Adrenal gland (tissue), 5 donors: ENCODE data around the gene GMFB.

Experiments
- POLR2A ChIP-seq, 2 donors: fragments of 450-650 bp; IDR thresholded peaks; one replicate each; pipeline ENCODE4 v1.6.1; 2017; ENCODE audit warnings: antibody characterized with exemption in 2 of 2, mild to moderate bottlenecking in 2 of 2, moderate library complexity in 1 of 2
- TF ChIP-seq, protein P1 (sequence below), 6 experiments: fragments of 450-650 bp in 4 of 6; fragments of 200-600 bp in 2 of 6; sonication (generic) in 1 of 6; IDR thresholded peaks; 1 replicate in 5 of 6; 2 replicates in 1 of 6; pipeline versions ENCODE4 v1.5.1 to v1.8.0; 2016 to 2021; ENCODE audit warnings: antibody characterized with exemption in 6 of 6, mild to moderate bottlenecking in 2 of 6, moderate library complexity in 1 of 6
- donor health status: DM: no; HTN: no; CAD: no.

DNA sequence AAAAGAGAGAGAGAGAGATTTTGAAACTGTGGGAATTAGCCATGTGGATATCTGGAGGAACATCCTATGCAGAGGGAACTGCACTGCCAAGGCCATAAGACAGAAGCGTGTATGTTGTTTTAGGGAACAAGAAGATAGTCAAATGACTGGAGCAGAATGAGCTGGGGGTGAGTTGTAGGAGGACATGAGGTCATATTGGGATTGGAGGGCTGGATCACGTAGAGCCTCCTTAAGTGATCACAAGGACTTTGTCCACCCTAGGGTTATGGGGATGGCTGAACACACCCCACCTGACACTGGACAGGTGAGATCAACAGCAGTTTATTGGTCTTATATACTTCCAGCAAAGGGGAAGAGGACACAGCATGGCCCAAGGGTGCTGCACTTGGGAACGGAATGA is 12.7 kb upstream of the GMFB start:
- no peak for TF ChIP-seq POLR2A (IDR thresholded peaks at IDR 0.05)
- TF ChIP-seq, protein P1, sequence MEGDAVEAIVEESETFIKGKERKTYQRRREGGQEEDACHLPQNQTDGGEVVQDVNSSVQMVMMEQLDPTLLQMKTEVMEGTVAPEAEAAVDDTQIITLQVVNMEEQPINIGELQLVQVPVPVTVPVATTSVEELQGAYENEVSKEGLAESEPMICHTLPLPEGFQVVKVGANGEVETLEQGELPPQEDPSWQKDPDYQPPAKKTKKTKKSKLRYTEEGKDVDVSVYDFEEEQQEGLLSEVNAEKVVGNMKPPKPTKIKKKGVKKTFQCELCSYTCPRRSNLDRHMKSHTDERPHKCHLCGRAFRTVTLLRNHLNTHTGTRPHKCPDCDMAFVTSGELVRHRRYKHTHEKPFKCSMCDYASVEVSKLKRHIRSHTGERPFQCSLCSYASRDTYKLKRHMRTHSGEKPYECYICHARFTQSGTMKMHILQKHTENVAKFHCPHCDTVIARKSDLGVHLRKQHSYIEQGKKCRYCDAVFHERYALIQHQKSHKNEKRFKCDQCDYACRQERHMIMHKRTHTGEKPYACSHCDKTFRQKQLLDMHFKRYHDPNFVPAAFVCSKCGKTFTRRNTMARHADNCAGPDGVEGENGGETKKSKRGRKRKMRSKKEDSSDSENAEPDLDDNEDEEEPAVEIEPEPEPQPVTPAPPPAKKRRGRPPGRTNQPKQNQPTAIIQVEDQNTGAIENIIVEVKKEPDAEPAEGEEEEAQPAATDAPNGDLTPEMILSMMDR (IDR thresholded peaks at IDR 0.05) = no peak
